AG04450 (cell line): ENCODE results near the gene VAC14. TPM values are rescaled to one million over a fixed set of nuclear protein-coding genes. Genes with fewer than 3 reads are reported as not detected.
A peak's percentile ranks its signal among the peaks of the same experiment; 100 is the strongest.

Experiments used
- CTCF ChIA-PET: fragments of 300-600, 350-600 bp; formaldehyde crosslinking; extraction: SDS; loops from one replicate; lab custom pipeline; 2022; ENCODE audit warnings: antibody characterized with exemption, inconsistent platforms; lab: Charles Lee
- POLR2A ChIA-PET: fragments of 350-600 bp; formaldehyde crosslinking; extraction: SDS; loops from one replicate; lab custom pipeline; 2021; ENCODE audit warnings: antibody characterized with exemption, inconsistent platforms; lab: Yijun Ruan, JAX
- DNase-seq: peaks from one replicate; pipeline ENCODE4 v3.0.0-alpha.2; 2011; ENCODE audit warnings: low read depth, low spot score
- H3K27ac ChIP-seq: one replicate; pipeline ENCODE4 v1.5.1; 2012; ENCODE audit warnings: low read depth, low read length, control low read depth
- H3K27me3 ChIP-seq: one replicate; pipeline ENCODE4 v1.6.0; 2012; ENCODE audit warnings: low read length; ENCODE audit not compliant: control insufficient read depth, insufficient read depth
- H3K4me3 ChIP-seq: 2 replicates; pipeline ENCODE4 v1.5.1; 2011; ENCODE audit warnings: mild to moderate bottlenecking, low read depth, low read length, control low read depth
- H3K9me3 ChIP-seq: 2 replicates; pipeline ENCODE4 v1.5.1; 2012; ENCODE audit warnings: low read length; ENCODE audit not compliant: control insufficient read depth, insufficient read depth
- polyA plus RNA-seq: library from polyadenylated mRNA; depleted of rRNA; stranded (reverse); fragments of >200 nt; gene quantifications from 2 replicates; pipeline ENCODE4 v1.2.3, GENCODE V29; 2011
- TF ChIP-seq, protein P1 (sequence below): IDR thresholded peaks from 2 replicates; pipeline ENCODE4 v1.5.1; 2011; ENCODE audit warnings: low read depth, low read length, control low read depth, inconsistent platforms

The VAC14 gene
- polyA plus RNA-seq, 1 experiment, result 30.2 TPM

DNA sequence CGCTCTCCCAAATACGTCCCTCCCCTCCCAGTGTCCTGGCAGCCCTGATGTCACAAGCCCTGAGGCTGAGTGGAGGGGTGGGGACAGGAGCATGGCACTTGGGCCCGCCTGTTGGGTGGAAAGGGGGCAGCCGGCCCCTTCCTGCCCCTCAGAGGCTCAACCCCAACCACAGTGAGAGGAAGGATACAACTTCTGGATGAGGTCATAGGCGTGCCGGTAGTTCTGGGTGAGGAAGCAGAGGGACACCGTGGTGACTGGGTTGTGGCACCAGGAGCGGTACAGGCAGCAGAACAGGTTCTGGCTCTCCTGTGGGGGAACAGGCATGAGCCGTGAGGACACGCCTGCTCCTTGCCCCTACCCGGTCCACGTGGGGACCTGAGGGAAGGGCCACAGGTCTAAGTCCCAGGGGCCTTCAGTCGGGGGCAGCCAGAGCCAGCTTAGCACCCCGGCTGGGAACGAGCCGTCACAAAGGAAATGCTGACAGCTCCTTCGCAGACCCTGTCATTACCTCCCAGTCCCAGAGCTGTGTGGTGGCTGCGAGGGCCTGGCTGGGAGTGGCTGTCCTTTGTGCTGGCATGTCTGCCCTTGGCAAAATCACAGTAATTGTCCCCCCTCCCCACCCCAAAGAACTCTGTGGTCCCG, 103.9 kb downstream of the VAC14 start:
- CTCF ChIA-PET, result no interaction called here
- H3K9me3 ChIP-seq, result peaks cover 14% of the 10 kb centered on the region; the same call in 1 of the 2 replicates
- DNase-seq, result no peak
- no peaks in the 10 kb centered on the region for H3K27me3 ChIP-seq
- H3K4me3 ChIP-seq, result no peak overlapping the region
- TF ChIP-seq, protein P1, sequence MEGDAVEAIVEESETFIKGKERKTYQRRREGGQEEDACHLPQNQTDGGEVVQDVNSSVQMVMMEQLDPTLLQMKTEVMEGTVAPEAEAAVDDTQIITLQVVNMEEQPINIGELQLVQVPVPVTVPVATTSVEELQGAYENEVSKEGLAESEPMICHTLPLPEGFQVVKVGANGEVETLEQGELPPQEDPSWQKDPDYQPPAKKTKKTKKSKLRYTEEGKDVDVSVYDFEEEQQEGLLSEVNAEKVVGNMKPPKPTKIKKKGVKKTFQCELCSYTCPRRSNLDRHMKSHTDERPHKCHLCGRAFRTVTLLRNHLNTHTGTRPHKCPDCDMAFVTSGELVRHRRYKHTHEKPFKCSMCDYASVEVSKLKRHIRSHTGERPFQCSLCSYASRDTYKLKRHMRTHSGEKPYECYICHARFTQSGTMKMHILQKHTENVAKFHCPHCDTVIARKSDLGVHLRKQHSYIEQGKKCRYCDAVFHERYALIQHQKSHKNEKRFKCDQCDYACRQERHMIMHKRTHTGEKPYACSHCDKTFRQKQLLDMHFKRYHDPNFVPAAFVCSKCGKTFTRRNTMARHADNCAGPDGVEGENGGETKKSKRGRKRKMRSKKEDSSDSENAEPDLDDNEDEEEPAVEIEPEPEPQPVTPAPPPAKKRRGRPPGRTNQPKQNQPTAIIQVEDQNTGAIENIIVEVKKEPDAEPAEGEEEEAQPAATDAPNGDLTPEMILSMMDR, result no peak
- POLR2A ChIA-PET, result no interaction called here
- no peak overlapping the region for H3K27ac ChIP-seq

DNA sequence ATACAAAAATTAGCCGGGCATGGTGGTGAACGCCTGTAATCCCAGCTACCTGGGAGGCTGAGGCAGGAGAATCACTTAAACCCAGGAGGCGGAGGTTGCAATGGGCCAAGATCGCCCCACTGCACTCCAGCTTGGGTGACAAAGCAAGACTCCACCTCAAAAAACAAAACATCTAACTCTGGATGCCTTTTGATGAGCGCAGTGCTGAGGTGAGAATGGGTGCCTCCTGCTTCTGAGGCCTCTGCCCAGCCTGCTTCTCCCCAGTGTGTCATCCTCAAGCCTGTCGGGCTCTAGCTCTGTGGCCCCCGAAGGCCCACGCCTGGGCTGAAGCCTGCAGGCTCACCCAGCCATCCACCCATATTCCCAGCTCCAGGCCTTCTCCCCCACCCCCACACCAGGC, 104.6 kb downstream of the VAC14 start:
- ChIA-PET POLR2A (interaction anchor here (0.6 kb wide), 1 partner anchor 205 kb away, joined by 9 read pairs; no protein-coding TSS in a partner anchor), CTCF (interaction anchor here (0.8 kb wide), 1 partner anchor 42 kb away, joined by 3 read pairs; no protein-coding TSS in a partner anchor)
- Histone ChIP-seq H3K4me3 (no peak overlapping the region), H3K27ac (no peak overlapping the region), H3K9me3 (peaks cover 14% of the 10 kb centered on the region; the same call in 1 of the 2 replicates), H3K27me3 (no peaks in the 10 kb centered on the region)
- DNase-seq, result no peak
- TF ChIP-seq, protein P1, result no peak

DNA sequence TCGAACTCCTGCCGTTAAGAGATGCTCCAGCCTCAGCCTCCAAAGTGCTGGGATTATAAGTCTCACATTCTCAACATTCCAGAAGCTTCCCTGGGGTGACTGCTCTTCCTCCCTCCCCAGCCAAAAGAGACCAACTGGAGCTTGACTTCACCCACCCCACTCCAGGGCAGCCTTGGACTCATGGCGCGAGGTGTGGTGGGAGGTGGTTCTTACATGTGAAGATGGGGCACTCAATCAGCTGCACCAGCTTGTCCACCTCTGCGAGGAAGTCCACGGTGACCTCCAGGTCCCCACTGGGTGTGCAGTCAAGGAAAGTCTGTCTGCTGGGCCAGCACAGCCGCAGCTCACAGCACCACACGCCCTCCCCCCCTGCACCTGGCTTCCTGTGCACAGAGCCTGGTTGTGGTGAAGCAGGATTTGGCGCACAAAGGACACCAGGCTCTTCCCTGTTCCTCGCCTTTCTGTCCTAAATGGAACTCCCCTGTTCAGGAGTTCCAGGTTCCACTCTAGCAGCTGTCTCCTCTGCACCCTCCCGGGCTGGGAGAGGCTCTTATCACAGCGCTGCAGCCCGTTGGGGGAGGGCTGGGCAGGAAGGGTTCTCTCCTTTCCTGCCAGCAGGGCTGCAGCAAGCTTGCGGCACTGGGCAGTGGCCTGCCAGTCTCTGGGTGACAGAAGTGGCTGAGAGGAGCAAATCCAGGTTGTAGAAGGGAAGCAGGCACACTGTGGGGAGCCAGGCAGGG, 105.5 kb downstream of the VAC14 start:
- ChIA-PET POLR2A (interaction anchor here (1.3 kb wide), 1 partner anchor 8 kb away, joined by 5 read pairs; no protein-coding TSS in a partner anchor), CTCF (interaction anchor here (0.8 kb wide), 1 partner anchor 43 kb away, joined by 3 read pairs; no protein-coding TSS in a partner anchor)
- Histone ChIP-seq H3K9me3 (peaks cover 14% of the 10 kb centered on the region; the same call in 1 of the 2 replicates), H3K27me3 (no peaks in the 10 kb centered on the region), H3K4me3 (no peak overlapping the region), H3K27ac (peak overlapping the region; percentile 39)
- TF ChIP-seq, protein P1, result no peak
- DNase-seq, result no peak

DNA sequence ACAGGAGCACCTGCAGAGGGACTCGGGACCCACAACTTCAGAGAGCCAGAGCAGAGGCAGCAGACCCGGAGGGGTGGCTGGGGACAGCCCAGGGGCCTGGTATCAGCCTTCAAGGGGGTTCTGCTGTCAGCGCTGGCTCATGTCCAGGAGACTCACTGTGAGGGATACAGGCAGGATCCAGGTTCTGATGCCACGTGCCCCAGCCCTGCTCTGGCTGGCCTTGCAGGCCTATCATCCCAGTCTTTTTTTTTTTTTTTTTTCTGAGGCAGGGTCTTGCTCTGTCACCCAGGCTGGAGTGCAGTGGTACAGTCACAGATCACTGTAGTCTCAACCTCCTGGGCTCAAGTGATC, 106.1 kb downstream of the VAC14 start:
- Histone ChIP-seq H3K9me3 (peaks cover 14% of the 10 kb centered on the region; the same call in 1 of the 2 replicates), H3K27me3 (no peaks in the 10 kb centered on the region), H3K27ac (peak overlapping the region; percentile 77), H3K4me3 (no peak overlapping the region)
- no peak for DNase-seq
- TF ChIP-seq, protein P1, result no peak
- CTCF ChIA-PET, result no interaction called here
- POLR2A ChIA-PET, result interaction anchor here (1.0 to 1.3 kb wide), 2 partner anchors 9 to 44 kb away, joined by 3 to 5 read pairs; no protein-coding TSS in a partner anchor
